ENCODE data around the gene TCF7. TPM values are rescaled to one million over a fixed set of nuclear protein-coding genes. Genes with fewer than 3 reads are reported as not detected.
A peak's percentile ranks its signal among the peaks of the same experiment; 100 is the strongest.

TCF7 gene
- total RNA-seq, 1 donor from 2014 or later: under 0.01 TPM

DNA sequence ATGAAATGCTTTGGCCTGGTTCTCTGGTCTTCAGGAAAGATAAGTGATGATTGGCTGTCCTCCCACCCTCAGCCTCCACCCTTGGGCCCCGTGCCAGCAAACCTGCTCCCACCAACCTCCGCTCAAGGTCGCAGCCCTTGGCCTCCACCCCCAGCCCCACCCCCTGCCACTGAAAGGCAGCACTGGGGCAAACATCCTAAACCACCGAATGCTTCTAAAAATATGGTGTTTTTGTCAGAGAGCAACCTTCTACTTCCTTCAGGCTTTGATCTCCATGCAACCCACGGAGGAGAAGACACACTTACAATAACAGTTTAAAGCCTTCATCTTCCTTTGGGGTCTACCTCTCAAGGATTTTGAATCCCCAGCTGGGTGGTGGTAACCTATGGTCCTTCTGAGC lies 24.0 kb upstream of the TCF7 start:
- no peak for DNase-seq (ENCODE audit: low read depth in 2 of 2)

DNA sequence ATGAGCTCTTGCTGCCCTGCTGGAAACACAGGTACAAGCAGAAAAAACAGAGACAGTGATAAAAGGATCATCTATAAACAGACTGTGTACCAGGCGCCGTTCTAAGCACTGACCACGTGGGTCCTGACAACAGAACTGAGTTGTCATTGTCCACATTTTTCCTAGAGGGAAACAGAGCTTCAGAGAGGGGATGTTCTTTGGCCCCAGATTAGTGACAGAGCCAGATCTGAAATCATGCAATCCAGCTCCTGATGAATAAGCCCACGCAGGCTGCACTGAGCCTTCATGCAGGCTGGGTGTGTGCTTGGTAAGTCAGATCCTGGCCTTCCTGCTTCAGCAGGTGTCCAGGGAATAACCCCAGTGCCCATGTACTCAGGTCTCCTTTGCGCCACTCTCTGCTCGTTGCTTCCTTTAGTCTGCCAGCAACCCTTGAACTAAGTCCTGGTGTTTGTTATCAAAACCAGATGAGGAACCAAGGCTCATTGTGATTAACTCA lies 22.8 kb upstream of the TCF7 start:
- no peak for DNase-seq (ENCODE audit: low read depth in 2 of 2)

DNA sequence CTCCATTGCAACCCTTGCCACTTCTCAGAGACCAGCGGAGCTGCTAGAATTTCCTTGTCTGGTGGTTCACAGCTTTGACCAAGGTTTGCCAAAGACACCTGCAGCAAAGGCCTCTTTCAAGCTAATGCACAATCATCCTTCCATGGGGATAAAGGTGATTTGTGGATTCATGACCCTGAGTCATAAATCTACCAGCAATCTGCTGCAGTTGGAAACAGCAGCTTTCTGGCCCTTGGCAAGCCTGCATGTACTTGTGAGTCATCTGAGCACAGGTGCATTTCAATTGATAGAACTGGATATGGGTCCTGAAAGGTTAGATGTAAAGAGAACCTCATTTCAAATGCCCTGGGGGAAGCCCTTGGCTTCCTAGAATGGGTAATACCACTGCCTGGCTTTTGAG lies 21.6 kb upstream of the TCF7 start:
- peak in 1 of 2 donors; percentile 16 for DNase-seq (ENCODE audit: low read depth in 2 of 2)

DNA sequence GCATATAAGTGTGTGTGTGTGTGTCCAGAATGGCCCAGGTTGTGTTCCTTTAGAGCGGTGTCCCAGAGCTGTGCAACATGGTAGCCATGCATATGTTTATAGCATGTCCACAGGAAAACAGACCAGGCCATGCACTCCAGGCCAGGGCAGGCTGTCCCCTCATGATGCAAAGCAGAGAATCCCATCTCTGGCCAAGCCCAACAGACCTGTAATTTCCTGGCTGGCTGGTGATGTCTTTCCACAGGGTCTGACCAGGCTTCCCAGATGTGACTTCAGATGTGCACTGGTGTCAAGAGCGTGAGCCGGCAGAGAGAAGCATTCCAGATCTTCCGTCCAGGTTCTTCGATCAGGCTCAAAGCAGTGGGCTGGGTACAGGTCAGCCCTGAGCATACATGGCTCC lies 21.1 kb upstream of the TCF7 start:
- no peak for DNase-seq (ENCODE audit: low read depth in 2 of 2)

DNA sequence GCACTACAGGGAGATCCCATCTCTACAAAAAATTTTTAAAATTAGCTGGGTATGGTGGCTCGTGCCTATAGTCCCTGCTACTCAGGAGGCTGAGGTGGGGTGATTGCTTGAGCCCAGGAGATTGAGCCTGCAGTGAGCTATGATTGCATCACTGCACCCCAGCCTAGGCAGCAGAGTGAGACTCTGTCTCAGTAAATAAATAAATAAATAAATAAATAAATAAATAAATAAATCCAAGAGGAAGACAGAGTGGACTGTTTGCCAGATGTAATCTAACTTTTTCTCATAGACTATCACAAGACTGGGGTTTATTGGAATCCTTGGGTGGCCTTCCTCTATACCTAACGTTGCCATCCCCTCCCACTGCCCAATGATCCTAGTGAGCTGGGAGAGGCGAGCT lies 19.2 kb upstream of the TCF7 start:
- no peak for DNase-seq (ENCODE audit: low read depth in 2 of 2)

DNA sequence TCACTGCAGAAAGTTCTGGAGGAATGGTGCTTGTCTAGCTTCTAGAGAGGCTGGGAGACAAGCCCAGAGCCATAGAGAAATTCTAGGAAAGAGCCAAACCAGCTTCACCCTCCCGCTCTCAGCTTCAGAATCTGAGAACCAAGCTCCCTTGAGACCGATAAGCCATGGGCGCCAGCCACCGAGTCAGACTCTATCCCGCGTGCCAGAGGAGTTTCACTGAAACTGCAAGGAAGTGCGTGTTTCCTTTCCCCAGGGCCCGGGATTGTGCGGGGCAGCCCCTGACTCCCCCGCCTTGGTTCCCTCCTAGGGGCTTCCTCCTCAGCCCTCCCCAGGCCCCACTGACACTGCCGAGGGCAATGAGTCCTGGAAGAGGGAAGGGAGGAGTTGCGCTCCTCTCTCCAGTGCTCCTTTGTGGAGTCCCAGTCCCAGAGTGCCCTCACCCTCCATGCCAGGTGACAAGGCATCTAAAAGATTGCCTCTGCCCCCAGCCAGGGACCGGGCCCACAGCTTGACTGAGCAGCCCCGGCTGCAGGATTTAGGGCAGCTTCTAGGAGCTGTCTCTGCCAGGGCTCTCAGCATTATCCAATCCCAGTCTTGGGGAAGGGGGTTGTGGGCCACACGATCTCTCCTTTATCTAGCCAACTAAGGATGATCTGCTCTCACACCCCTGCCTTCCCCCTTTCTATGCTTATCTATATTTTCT lies 18.4 kb upstream of the TCF7 start:
- no peak for DNase-seq (ENCODE audit: low read depth in 2 of 2)

DNA sequence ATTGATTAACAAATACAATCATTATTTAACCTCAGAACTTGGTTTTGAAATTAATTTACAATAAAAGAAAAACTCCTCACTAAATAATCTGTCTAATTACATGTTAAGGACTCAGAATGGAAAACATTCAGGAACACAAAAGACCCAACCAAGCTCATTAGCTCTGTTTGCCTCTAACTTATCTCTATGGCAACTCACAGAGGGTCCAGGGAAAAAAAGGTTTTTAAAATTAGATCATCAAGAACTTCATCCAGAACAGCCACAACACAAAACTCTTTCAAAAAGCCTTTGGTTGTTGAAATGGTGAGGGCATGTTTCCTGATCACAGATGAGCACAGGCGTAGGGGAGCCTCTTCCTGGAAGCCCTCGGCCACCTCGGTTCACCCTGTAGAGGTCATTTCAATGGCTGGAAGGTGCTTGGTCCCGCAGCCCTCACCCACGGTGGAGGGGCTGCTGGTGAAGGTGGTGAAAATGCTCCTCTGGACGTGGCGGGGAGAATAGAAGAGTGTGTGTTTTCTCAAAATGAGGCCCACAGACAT lies 17.2 kb upstream of the TCF7 start:
- no peak for DNase-seq (ENCODE audit: low read depth in 2 of 2)

DNA sequence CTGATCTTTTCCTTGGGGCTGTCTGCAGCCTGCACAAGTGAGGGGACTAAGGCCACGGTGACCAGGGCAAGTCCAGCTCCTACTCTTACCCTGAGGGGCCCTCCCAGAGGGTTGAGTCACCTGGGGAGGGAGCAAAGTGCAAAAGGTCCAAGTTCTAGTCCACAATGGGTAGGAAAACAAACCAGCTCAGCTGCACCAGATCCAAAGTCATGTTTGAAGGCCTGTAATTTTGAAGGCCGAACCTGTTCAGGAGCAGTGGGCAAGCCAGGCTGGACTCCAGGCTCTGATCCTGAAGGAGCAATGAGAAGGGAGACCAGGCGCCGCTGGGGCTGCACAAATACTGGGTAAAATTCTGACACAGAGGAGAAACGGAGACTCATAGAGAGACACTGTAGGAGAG lies 15.8 kb upstream of the TCF7 start:
- DNase-seq (ENCODE audit: low read depth in 2 of 2): no peak

DNA sequence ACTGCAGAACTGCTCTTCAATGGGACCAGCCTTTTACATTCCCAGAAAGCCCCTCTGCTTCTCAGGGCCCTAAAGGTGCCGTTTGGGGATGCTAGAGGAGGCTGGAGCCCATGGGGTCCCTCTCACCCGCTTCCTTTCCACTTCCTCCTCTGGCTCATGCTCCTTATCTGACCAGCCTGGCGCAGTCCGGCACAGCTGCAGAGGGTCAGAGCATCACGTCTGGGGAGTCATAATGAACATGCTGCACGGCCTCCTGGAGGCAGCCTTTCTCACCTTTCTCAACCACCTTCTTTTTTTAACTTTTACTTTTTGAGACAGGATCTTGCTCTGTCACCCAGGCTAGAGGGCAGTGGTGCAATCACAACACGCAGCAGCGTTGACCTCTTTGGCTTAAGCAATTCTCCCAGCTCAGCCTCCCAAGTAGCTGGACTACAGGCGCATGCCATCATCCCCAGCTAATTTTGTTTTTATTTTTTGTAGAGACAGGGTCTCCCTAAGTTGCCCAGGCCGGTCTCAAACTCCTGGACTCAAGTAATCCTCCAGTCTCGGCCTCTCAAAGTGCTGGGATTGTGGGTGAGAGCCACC lies 15.1 kb upstream of the TCF7 start:
- DNase-seq (ENCODE audit: low read depth in 2 of 2): no peak

DNA sequence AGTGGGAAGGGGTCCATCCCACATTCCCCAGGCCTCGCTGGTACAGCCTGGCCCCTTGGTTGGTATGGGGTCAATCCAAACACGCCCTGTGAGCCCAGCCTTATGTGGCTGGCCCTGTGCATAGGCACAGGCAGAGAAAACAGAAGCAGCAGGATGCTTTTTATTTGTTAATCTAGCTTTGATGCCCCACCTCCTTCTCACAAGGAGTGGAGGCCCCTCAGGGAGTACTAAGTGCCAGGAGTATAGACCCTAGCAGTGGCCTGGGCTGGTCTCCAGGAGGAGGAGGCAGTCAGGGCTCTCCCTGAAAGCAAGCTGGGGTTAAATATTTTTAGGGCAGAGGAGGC lies 14.6 kb upstream of the TCF7 start:
- DNase-seq (ENCODE audit: low read depth in 2 of 2): no peak

DNA sequence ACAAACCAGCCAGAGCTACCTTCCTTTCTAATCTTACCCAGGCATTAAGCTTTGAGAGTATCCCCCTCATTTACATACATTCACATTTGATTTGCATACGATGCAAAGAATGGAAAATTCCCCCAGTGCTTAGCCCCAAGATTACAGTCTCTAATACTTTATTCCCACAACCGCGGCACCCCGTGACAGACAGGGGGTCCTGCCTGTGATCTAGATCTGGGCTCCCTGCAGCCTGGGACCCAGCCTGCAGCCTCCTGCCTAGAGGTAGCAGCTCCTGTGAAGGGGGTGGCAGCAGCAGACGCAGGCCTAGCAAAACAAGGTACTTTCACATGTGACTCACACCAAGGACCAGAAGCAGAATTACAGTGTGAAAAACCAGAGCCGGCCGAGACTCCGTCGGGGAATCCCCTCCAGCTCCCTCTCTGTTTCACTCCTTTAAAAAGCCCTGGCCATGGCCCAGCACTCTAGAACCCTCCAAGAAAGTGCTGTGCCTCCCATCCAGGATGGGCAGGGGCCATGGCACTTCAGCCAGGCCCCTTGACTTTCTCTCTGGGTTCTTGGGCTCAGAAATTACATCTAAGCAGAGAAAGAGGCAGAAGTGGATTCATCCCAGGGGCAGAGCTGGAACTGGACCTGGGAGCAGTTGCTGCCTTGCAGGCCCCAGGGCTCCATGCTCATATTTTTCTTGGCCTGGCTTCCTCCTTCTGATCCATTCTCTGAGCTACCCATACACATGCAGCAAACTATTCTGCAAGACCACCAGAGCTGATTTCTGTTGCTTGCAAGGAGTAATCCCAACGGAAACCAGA lies 14.0 kb upstream of the TCF7 start:
- peak in 1 of 2 donors; percentile 30 for DNase-seq (ENCODE audit: low read depth in 2 of 2)

DNA sequence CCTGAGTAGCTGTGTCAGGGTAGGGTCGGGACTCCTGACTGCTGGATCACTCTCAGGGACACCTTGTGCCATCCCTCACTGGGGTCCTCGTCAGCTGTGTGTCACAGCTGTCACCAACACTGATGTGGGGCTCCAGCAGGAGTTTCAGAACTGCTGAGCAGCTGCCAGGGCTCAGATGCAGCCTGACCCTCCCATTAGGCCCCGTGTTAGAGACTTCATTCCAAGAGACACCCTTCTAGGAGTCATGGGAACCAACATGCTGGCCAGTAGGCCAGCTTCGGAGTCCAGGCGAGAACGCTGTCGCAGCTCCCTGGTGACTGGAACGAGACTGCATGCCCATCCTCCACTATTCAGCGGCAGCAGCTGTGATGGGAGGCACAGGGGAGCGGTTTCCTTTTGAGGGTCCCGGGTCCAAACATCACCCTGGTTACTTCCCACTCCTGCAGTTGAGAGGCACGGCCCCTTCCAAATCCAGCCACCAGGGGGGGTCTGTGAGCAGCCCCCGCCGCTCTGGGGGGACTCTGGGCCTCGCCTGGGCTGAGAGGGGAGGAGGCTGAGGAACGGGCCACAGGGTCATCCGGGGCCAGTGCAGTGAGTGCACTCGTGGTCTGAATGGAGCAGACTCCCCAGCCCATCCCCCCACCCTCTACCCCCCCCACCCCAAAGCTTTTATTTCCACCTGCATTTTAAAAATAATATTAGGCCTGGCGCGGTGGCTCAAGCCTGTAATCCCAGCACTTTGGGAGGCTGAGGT lies 12.6 kb upstream of the TCF7 start:
- peak; percentile 37 to 56 for DNase-seq (ENCODE audit: low read depth in 2 of 2)

DNA sequence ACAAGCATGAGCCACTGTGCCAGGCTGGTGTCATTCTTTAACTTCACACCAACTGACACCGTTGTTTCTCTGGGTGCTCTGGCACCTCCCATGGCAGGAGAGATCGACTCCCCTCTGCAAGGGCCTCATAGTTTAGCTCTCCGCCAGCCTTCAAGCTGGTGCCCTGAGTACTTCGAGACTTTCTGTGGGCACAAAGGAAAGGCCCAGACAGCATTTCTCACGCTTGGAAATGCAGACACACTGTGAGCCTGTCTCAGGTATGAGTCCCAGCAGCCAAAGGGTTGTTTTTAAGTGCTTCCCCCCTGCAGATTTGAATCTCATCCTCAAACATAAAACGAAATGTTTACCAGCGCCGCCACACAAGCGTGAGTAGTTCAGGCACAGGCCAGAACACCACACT lies 11.1 kb upstream of the TCF7 start:
- DNase-seq (ENCODE audit: low read depth in 2 of 2): no peak

DNA sequence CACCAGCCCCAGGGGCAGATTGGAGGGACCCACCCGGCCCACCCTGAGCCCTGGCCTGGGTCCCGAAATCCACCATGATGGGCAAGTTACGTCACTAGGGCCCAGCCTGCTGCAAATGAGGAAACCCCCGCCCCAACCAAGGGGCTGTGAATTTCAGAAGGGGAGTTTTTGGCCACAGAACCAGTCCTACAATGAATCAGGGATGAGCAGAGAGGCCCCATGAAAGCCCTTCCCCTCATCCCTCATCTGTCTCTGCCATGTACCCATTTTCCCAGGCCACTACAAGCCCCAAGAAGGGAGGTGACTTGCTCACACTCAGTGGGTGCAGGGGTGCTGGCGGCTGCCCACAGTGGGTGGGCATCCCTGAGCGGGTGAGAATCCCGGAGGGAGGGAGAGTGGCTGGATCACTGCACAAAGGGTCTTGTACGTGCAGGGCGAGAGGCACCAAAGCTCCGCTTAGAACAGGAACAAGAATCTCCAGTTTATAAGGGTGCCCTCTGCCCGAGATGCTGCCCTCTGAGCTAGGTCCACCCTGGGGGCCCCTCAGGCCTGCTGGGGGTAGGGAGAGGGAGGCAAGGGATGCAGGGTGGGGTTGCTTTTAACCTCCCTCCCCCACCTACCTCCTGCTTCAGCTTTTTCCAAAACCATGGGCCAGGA lies 10.4 kb upstream of the TCF7 start:
- DNase-seq (ENCODE audit: low read depth in 2 of 2): no peak

DNA sequence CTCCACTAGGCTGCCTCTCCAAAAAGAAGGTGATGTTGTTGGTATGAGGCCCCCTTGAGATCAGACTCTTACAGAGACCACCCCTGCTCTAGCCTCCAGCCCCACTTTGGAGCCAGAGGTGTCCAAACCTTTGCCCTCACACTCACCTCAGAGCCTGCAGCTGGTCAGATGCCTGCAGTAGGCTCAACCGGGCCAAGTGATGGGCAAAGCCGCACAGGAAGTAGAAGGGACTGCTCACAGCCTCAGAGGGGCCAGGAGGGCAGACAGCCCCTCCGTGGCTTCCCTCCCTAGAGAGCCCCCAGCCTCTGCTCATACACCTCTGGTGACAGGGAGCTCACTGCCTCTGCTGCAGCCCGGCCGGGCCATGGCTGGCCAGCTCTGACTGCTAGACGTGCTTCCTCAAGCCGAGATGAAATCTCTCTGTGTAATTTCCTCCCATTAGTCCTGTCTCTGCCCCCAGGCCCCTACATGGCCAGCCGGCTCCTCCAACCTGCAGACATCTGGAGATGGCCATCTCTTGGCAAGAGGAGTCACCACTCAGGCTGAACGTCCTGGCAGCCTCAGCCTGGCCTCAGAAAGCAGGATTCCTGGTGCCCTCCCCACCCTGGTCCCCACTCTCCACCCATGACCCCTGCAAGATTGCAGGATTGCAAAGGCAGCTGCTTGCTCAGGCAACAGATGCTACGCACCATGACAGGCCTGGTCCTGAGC lies 7.3 kb upstream of the TCF7 start:
- no peak for DNase-seq (ENCODE audit: low read depth in 2 of 2)

DNA sequence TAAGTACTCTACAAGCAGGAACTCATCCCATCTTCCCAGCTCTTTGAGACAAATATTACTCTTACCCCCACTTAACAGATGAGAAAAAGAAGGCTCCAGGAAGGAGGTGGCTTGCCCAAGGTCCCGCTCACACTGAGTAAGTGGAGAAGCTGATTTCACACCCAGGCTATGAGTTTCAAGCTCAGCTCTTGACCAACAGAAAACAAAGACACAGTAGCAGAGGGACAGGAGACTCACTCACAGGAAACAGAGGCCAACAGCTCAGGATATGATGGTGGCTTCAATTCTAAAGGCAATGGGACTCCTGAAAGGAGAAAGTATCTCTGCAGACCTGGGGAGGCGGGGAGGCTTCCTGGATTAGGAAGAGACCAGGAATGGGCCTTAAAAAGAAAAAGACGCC lies 6.7 kb upstream of the TCF7 start:
- no peak for DNase-seq (ENCODE audit: low read depth in 2 of 2)

DNA sequence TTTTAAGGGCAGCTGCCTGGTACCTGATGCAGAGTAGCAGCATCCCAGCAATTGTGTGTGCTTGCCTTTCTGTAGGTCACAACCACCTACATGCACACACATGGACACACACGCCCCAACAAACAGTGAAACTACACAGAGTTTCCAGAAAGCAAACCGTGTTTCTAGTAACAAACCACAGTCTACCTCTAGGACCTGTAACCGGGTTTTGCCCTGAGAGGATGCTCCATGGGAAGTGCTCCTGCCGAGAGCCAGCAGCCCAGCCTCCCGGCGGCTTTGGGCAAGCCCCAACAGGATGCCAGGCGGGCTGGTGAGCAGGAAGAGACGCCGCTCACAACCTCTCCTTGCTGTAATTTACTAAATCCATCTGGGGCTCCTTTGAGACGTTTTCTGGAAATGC lies 4.1 kb upstream of the TCF7 start:
- DNase-seq (ENCODE audit: low read depth in 2 of 2): no peak

DNA sequence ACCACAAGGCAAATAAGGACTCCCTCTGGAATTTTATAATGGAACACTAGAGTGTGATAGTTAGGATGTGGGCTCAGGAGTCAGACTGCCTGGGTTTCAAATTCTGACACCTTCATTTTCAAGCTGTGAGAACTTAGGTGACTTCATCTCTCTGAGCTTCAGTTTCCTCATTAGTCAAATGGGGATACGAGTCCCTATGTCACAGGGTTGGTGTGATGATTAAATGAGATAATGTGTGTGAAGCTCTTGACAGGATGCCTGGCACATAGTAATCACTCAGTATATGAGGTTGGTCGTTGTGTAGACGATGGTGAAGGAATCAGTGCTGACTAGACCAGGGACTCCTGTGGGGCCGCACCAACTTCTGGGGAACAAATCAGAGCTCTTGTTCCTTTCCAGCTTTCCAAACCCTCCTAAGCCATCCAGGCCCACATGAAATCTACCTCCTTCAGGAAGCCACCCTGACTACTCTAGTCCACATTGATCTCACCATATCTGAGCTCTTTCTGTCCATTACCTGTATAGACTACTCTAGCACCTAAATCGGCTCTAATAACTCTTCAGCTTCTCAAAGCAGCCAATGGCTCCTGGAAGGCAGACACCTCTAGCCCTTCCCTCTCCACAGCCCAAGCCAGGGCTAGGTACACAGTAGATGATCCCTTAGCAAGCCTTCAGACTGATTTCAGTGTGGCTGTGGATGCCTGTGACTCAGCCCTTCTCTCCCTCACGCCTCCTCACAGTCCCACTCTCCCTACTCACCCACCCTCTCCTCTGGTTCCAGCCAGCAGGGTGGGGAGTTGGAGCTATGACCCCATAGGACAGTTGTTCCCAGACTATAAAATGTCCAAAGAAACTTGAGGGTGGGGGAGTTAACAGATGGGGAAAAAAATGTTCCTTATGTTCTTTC lies 2.5 kb upstream of the TCF7 start:
- no peak for DNase-seq (ENCODE audit: low read depth in 2 of 2)

DNA sequence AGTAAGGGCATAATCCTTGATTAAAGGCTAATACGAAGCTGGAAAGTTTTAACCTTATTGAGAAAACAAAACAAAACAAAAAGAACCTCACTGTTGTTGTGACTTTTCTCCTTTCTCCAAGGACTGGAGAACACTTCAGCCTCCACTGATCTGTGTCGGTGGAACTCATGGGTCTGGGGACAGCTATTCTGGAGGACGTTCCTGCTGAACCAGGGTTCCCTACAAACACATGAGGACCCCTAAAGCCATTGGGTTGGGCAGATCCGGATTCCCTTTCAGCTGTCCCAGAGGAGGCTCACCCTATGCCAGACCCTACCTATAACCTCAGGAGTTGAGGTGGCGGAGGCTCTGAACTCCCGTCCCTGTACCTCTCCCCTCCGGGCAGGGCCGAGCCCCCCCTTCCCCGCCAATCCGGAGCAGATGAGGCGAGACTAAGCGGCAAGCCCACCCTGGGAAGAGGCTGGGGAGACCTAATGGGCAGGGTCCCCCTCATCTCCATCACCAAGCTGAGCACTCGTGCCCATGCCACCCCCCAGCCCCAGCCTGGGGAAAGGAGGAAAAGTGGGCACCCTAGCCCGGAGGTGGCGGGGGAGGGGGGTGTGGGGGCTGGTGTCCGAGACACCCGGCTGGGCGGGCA lies 1.6 kb upstream of the TCF7 start:
- no peak for DNase-seq (ENCODE audit: low read depth in 2 of 2)

Measured in lung microvascular endothelial cell (primary cell).